DMS53 (cell line): ENCODE measurements around the gene PLEKHF1.

Experiments used
- DNase-seq: peaks from one replicate; lab custom pipeline; 2025; lab: John Stamatoyannopoulos, UW

Gene PLEKHF1

GRCh38 chr19:29634423-29635130 is 30.7 kb upstream of the PLEKHF1 start:
- no peak for DNase-seq

- DNase-seq: no peak
These were observed 29.3 kb upstream of the PLEKHF1 start for GRCh38 chr19:29635963-29636362.

- no peak for DNase-seq
These were observed 28.5 kb upstream of the PLEKHF1 start for GRCh38 chr19:29636553-29637360.

GRCh38 chr19:29639086-29639485 is 26.2 kb upstream of the PLEKHF1 start:
- DNase-seq: no peak

GRCh38 chr19:29640231-29640630 is 25.0 kb upstream of the PLEKHF1 start:
- DNase-seq: peak; percentile 70

GRCh38 chr19:29641597-29641996 is 23.7 kb upstream of the PLEKHF1 start:
- DNase-seq: no peak

- DNase-seq: no peak
These were observed 21.8 kb upstream of the PLEKHF1 start for GRCh38 chr19:29643361-29643935.

- DNase-seq: no peak
These were observed 21.1 kb upstream of the PLEKHF1 start for GRCh38 chr19:29644210-29644609.

- DNase-seq: no peak
These were observed 19.8 kb upstream of the PLEKHF1 start for GRCh38 chr19:29645491-29645867.

- no peak for DNase-seq
These were observed 19.4 kb upstream of the PLEKHF1 start for GRCh38 chr19:29645911-29646310.

GRCh38 chr19:29650772-29651387 is 14.4 kb upstream of the PLEKHF1 start:
- no peak for DNase-seq

GRCh38 chr19:29651622-29652394 is 13.5 kb upstream of the PLEKHF1 start:
- DNase-seq: no peak

- DNase-seq: no peak
These were observed 11.9 kb upstream of the PLEKHF1 start for GRCh38 chr19:29653398-29653797.

GRCh38 chr19:29655648-29656335 is 9.5 kb upstream of the PLEKHF1 start:
- no peak for DNase-seq

GRCh38 chr19:29658221-29658991 is 6.9 kb upstream of the PLEKHF1 start:
- no peak for DNase-seq

- DNase-seq: no peak
These were observed 4.4 kb upstream of the PLEKHF1 start for GRCh38 chr19:29660835-29661234.

GRCh38 chr19:29662278-29662603 is 3.0 kb upstream of the PLEKHF1 start:
- DNase-seq: no peak

GRCh38 chr19:29662604-29663404 is 2.5 kb upstream of the PLEKHF1 start:
- DNase-seq: no peak

GRCh38 chr19:29663861-29664752 is 1.2 kb upstream of the PLEKHF1 start:
- DNase-seq: no peak
